GM18951 (cell line): Measurements from ENCODE around the gene PKIG.

Experiments used
- POLR2A ChIP-seq: IDR thresholded peaks from 4 replicates; pipeline ENCODE4 v1.6.1; 2011; ENCODE audit warnings: mild to moderate bottlenecking; ENCODE audit not compliant: insufficient read length, insufficient read depth; ENCODE audit errors: extremely low read depth
- in situ Hi-C: fragments of 300-500 bp; cut with MboI; formaldehyde crosslinking; loops from one replicate; pipeline ENCODE4 v1.12.0; 2022; ENCODE audit warnings: low sequenced_read_pairs, mixed read lengths, inconsistent platforms; ENCODE audit not compliant: unreplicated experiment

PKIG gene

DNA sequence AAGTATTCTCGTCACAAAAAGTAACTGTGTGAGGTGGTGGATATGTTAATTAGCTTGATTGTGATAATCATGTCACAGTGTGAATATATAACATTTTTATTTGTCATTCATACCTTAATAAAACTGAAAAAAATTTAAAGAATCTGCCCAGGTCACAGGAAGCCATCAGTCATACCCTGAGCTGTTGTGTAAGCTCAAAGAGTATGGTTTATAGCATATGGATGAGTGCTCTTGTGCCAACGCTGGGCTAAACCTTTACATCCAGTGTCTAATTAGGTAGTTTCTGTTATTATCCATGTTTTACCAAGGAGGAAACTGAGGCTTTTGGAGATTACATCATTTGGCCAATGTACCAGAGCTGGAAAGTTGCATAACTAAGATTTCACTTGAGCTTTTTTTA is 11.4 kb downstream of the PKIG start:
- no peak for TF ChIP-seq POLR2A
- in situ Hi-C loops = no loop called here

DNA sequence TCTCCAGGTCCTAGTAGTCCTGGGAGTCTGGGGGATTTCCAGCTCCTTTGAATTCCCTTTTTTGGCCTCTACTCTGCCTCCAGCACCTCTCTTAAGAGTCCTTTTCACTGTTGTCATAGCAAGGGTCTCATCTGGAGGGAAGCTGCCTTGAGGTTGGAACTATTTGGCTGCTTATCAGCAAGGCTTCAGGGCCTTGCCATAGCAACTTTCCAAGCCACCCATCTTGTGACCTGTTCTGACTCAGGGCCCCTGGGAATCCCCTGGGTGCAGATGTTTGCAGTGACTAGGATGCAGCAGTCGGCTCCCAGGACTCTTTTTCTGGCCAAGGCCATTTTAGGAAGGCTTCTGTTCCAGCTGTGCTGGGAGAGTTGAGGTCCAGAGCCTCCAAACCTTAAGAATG is 12.4 kb downstream of the PKIG start:
- in situ Hi-C loops = no loop called here
- TF ChIP-seq POLR2A = no peak

DNA sequence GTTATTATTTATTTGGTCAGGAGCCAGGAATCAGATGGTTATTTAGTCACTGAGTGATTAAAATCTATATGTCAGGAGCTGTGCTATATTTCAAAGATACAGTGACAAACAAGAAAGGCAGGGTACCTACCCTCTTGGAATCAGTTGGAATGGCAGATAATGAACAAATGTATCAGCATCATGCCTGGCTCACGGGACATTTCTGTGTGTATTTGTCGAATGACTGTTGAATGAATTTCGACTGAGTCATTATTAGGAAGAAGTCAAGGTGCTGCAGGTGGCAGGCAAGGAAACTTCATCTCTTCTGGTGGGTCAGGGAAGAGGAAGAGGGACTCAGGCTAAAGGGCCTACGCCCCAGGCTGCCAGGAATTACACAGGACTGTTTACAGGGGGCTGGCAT is 13.6 kb downstream of the PKIG start:
- in situ Hi-C loops = no loop called here
- TF ChIP-seq POLR2A = no peak

DNA sequence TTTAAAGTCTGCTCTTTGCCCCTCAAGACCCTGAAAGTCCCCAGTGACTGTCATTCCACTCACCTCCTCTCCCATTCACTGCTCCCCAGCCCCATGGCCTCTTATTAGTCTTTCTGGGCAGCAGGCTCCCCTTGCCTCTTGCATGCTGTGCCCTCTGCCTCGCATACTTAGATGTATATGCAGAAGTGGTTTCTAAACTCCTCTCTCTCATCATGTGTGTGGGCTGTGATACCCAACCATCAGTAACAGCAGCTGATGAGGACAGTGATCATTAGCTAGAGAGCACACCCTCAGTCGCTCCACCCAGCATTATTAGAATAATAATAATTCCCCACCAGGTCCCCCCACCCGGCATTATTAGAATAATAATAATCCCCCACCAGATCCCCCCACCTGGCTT is 14.5 kb downstream of the PKIG start:
- in situ Hi-C loops = no loop called here
- no peak for TF ChIP-seq POLR2A

DNA sequence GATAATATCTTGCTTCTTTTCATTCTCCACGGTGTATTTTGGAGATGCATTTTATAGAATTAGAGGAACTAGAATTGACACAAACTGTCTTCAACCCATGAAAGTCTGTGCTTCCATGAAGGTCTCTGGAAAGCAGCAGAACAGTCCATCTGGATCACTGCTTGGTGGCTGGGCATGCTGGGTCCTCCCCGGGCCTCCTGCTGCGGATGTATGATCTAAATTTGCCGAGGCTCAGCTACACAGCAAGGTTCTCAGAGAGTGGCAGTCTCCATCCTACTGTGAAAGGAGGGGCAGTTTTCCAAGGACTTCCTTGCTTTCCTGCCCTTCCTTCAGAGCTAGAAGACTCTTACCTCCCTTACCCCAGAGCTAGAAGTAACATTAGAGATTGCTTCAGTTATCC is 15.1 kb downstream of the PKIG start:
- in situ Hi-C loops = no loop called here
- no peak for TF ChIP-seq POLR2A

DNA sequence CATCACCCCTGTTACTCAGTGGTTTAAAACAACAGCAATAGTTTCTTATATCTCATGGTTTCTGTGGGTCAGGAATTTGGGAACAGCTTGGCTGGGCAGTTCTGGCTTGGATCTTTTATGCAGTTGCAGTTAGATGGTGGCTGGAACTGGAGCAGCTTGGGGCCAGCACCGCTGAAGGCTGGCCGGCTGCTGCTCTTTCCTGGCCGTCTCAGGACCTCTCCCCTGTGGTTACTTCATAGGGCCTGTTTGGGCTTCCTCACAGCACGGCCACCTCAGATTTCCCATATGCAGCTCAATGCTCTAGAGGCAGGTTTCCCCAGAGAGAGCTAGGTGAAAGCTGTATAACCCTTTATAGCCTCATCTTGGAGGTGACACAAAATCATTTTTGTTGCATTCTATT is 15.6 kb downstream of the PKIG start:
- no peak for TF ChIP-seq POLR2A
- in situ Hi-C loops = no loop called here

DNA sequence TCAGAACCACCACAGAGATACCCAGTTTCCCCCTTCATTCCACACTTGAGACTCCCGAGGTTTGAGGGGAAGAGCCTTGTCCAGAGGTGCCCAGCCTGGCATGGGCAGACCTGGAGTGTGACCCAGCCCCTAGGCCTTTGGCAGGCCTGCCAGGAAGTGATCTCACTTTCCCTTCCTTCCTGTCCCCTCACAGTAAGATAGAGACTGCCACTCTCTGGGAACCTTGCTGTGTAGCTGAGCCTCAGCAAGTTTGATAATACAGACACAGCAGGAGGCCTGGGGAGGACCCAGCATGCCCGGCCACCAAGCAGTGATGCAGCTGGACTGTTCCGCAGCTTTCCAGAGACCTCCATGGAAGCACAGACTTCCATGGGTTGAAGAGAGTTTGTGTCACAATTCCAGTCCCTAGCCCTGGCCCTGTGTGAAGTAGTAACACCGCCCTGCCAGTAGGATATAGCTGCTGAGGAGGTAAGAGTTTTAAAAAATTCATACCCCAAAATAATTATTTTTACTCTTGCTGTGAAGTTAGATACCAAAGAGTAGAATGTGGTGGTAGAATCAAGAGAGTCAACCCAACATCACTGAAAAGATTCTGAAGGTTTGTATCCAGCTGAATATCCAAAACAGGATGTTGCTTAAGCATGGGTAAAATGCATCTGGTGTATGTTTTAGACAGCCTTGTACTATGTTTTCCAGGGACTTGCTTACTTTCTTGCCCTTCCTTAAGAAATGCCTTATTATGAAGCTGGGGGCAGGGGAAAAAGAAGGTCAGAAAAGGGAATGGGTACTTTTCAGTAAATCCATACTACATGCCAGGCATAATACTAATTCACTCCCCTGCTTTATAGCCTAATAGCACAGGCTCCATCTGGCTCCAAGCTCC is 16.3 kb downstream of the PKIG start:
- in situ Hi-C loops = no loop called here
- peak; percentile 47 for TF ChIP-seq POLR2A

DNA sequence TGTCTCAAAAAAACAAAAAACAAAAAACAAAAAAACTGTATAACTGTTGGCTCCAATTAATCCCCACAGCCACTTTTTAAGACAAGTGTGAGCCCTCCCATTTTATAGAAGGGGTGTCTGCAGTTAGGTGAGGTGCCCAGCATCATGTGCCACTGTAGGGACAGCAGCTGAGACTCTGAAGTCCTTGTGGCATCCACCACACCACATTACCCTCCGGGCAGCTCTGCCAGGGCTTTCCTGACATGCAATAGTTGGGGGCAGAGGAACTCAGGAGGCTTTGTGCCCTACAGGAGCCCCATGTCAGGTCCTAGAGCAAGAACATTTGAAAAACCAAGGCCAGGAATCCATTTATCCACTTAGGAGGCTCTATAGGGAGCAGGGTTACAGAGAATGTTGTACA is 17.3 kb downstream of the PKIG start:
- in situ Hi-C loops = no loop called here
- no peak for TF ChIP-seq POLR2A

DNA sequence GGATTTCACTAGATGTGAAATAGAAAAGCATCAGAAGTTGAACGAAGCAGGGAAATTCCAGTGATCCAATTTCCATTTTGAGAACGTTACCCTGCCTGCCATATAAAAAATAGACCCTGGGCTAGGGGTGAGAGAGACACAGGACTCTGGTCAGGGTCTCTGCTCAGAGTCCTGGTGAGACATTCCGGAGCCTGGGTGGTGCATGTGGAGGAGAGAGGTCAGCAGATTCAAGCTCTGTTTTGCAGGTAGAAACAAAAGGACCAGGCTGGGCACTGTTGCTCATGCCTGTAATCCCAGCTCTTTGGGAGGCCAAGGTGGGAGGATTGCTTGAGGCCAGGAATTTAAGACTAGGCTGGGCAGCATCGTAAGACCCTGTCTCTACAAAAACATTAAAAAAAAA is 17.9 kb downstream of the PKIG start:
- no peak for TF ChIP-seq POLR2A
- in situ Hi-C loops = no loop called here

DNA sequence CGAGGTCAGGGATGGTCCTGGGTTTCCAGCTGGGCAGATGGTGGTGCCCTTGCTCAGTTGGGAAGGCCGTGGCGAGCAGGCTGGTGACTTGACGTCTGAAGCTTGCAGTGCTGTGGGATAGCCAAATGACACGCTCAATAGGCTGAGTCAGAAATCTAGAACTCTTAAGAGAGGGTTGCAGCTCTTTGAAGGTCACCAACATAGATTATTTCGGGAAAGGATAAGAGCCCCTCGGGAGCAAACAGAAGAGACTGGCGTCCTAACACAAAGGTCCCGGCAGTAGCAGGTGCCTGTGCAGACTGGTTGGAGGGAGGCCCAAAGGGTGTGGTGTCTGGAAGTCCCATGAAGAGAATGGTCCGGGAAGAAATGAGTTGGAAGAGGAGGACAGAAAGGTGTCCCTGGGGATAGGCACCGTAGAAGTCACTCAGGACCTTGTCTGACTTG is 18.4 kb downstream of the PKIG start:
- in situ Hi-C loops = no loop called here
- no peak for TF ChIP-seq POLR2A

DNA sequence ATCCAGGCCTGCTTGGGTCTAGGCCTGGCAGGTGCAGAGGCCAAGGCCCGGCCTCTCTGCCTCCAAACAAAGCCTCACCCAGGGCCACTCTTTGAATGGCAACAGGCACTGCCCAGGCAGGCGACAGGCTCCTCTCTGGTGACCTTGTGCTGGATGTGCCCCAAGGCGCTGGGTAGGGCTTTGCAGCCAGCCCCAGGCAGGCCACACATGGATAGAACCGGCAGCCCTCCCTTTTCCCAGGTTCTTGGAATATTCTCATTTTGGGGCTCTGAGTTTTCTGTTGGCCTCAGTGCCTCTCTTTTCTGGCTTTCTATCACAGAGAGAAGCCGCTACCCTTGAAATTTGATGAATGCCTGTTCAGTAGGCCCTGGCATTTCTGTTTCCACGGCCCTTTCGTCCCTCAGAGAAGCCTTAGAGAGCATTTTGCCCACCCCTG is 18.9 kb downstream of the PKIG start:
- no peak for TF ChIP-seq POLR2A
- in situ Hi-C loops = no loop called here

DNA sequence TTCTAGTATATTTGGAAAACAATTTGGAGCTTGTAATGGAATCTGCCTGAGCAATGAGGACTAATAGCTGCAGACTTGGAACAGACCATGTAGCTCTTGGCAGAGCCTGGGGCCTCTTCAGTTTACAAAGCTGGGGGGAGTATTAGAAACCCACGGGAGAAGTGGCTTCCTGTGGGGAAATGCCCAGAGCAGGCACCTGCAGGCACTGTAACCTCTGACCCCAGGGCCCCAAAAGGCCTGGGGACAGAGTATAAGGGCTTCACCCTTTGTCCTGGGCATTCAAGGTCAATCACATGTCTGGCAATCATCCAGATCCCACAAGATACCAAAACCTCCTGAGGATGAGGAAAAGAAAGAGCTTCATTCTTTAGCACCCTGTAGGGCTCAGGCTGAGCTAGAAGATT is 19.4 kb downstream of the PKIG start:
- TF ChIP-seq POLR2A = no peak
- in situ Hi-C loops = no loop called here

DNA sequence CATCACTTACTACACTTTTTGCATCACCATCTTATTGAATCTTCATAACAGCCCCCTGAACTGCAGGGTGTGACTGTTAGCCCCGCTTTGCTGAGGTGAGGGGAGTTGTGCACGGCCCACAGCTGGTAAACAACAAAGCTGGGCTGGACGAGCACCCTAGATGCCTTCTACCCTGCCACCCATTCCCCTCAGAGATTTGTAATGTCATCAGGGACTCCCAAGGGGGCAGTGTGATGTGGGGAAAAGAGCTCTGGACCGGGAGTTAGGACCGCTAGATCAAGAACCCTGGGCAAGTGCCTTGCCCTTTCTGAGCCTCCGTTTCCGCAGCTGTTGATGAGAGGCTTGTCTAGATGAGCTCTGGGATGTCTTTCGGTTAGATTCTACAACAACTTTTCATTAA is 20.9 kb downstream of the PKIG start:
- in situ Hi-C loops = no loop called here
- no peak for TF ChIP-seq POLR2A

DNA sequence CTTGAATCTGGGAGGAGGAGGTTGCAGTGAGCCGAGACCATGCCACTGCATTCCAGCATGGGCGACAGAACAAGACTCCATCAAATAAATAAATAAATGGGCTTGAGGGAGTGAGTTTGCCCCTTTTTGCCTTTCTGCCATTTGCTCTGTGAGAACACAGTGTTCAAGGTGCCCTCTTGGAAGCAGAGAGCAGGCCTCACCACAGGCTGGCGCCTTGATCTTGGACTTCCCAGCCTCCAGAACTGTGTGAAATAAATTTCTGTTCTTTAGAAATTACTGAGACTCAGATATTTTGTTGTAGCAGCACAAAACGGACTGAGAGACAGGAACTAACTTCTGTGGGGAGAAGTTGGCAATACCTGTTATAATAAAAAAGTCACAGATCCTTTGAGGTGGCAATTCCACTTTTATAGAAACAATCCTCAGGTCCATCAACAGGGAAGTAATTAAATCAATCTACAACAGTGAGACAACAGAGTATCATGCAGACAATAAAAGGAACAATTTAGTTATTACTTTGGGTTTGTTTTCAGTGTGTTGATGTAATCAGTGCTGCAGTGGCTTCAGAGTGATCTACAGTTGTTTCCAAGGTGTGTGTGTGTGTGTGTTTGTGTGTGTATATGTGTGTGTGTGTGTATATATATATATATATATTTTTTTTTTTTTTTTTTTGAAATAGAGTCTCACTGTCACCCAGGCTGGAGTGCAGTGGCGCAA is 24.5 kb downstream of the PKIG start:
- no peak for TF ChIP-seq POLR2A
- in situ Hi-C loops = no loop called here
